ENCODE results near the gene TMEM273.

TMEM273 gene

DNA sequence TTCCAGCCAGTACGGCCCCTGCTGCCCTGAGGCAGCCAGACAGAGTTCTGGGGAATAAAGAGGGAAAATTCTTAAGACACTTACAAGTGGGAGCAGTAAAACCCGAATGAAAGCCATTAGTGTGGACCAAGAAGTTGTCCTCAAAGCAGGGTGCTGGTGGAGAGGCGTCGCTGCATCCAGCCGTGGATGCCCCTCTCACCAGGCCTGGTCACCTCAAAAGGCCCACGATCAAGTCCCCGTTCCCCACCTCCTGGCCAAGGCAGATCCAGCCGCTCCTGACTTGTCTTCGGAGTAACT, 73.5 kb downstream of the TMEM273 start:
- no peak for DNase-seq

DNA sequence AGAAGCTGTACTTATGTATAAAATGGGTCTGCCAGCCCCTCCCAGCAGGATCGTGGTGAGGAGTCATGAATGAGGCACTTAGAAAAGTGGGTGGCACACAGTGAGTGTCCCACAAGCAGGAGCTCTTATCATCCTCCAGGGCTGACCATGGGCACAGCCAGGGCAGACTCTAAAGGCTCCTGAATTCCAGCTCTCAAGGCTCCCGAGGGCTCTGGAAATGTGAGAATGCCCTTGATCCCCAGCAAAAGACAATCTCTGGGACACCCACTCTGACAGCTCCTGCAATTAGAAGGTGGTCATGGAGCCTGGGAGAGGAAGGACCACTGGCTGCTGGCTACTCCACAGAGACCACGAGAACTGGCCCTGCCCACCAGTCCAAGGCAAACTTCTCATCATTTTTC, 74.5 kb downstream of the TMEM273 start:
- DNase-seq, result no peak

DNA sequence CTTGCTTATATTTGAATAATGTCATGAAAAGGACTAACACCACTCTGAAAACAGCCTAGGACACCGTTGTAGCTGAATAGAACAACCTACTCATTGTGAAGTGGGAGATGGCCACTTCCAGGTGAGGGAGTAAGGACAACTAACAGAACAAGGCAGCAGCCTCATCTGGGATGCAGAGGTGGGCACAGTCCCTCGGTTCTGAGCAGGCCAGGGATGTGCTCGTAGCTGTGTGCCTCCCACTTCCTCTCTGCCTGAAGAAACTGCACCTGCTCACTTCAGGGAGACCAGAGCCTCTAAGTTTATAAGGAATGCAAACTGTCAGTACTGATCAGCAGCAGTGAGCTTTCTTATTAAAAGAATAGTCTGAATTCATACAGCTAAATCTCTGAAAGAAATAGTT, 75.3 kb downstream of the TMEM273 start:
- no peak for DNase-seq

DNA sequence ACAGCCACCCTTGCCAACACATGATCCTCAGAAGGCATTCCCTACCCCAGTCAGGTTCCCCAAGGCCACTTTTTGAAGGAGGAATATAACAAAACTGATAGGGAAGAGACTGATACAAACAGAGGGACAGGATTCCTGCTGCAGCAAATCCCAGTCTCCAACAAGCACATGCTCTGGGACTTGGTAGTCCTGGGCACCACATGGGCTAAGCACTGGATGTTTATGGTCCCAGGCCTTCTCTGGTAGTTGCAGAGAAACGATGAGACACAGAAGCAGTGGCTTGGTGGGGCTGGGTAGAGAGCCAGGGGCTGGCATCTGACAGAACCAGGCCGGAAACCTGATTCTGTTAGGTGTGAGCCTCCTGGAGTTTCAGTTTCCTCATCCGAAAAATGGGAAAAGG, 76.1 kb downstream of the TMEM273 start:
- no peak for DNase-seq

DNA sequence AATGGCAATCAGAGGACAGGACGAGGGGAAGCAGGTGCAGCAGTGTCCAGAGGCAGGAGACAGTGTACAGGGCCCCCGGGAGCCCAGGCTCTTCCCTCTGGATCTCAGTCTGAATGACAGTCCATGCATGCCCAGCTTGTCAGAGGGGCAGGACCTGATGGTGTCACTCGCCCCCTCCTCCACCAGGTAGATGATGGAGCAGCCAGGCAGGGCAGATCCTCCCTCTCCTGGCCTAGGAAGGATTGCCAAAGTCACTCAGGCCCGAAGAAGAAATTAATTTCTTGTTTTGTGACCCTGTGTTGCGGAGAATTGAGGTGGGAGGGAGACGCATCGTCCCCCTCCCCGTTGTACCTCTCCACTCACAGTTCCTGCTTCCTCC, 76.9 kb downstream of the TMEM273 start:
- no peak for DNase-seq

DNA sequence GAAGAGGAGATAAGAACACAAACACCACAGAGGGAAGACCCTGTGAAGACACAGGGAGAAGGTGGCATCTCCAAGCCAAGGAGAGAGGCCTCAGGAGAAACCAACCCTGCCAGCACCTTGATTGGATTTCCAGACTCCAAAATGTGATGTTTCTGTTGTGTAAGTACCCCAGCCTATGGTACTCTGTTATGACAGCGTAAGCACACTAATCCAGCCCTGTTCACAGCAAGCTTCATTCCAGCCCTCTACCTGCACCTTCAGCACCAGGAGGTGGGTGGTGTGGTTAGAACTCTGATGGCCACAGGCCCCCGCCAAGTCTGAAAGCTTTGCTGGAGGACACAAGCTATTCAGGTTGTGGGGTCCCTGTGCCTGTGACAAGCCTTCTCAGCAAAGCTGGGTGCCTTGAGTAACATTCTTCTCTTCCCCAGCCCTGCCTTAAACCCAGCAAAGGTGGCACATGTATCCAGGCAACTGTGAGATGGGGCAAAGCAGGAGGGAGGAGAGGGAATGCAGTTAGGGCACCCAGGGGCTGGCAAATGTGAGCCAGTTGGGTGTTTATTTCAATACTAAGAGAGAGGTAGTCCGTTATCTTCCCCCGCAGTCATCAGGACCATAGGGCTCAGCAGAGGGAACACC, 77.4 kb downstream of the TMEM273 start:
- DNase-seq, result no peak

DNA sequence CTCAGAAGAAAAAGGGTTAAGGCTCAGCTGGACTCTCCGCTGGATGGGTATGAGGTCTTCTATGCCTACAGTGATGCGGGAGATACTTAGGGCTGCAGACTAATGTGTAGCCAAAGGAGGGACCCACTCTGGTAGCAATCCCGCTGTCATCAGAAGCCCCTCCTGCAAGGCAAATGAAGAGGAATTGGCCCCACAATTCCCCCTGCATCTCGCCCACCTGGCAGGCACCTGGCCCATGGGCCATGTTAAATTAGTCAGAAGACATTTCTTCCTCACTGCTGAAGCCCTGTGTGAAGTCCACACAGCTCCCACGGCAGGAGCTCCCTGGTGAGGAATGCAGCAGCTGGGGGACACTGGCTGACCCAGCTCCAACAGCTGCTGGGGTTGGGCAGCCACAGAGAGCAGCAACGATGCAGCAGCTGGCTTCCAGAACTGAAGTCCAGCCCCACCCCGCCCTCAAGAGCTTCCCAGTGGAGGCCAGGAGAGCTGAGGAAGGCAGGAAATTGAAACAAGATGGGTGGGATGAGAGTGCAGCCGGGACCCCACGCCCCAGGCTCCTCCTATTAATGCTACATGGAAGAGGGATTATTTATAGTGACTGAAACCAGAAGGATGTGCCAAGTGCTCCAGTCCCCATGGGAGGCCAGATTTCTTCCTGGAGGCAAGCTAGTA, 78.4 kb downstream of the TMEM273 start:
- no peak for DNase-seq

DNA sequence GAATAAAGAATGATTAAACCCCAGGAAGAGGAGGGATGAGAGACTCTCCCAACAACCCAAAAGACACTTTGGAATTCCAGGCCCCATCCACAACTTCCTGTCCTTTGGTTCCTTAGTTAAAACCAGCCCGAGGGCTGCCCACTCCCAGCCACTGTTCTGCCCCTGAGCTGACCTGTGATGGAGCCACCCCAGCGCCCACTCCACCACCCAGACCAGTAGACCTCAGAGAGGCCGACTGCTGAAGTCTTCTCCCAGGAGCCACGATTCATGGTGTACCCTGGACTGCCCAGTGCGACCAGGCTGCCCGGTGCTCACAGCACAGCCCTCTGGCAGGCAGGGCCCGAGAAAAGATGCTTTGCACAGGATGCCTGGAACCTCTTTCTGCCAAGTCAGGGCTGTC, 79.5 kb downstream of the TMEM273 start:
- DNase-seq, result no peak

DNA sequence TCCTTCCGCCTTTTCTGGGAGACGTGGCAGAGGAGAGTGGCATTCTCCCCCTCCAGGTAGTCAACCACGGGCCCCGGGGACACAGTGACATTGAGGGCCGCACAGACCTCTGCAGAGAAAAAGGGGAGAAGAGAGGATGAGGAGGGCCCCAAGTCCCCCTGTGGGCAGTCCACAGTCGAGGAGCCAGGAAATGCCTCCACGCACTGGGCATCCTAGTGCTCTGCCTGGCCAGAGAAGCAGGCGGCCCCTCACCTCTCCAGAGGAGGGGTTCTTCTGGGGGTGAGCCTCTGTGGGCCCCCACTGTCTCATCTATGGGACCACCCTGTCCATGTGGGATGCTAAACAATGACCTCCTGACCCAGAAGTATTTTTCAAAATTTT, 80.3 kb downstream of the TMEM273 start:
- no peak for DNase-seq

DNA sequence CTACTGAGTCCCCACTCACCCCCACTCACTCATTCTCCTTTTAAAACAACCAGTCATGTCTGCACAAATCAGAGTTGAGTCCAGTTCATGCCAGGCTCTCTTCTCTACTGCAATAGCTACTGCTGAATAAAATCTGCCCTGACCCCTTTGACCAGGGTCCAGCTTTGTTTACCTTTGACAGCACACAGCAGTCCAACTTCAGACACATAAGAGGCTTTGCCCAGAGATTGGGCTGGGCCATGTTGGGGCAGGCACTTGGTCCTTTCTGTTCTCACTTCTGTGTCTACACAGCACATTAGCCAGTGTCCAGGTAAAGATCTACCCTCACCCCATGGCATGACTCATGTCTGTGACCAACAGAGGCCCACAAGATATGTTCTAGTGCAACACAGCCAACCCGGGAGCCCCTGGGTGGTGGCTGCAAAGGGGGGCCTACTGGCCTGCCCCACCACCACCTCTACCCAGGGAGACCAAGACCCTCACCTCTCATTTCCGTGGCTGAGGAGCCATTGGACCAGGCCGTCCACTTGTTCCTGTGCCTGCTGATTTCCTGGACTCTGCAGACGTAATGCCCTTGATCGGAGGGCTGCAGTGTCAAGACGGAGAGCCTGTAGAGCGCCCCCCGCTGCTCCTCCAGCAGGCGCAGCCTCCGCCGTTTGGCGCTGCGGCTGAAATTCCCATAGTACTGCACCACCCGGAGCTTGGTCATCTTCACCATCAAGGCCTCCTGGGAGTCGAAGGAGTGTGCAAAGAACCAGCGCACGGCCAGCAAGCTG, 80.9 kb downstream of the TMEM273 start:
- DNase-seq, result no peak

DNA sequence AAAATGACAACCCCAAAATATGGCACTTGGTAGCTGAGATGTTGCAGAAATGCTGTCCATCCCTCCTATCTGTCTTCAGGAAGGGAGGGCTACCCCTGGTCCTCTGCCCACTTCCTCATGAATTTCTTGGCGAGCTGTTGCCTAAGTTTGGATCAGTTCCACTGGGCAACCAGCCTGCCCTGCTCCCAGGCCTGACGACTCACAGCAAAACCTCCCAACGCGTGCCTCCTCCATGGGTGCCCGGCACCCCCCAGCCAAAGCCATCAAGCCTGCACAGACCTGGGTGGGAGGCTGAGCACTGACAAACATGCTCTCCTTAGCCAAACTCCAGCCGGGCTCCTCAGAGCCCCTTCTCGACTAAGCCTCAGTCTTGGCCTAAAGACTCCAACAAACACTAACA, 81.7 kb downstream of the TMEM273 start:
- no peak for DNase-seq

DNA sequence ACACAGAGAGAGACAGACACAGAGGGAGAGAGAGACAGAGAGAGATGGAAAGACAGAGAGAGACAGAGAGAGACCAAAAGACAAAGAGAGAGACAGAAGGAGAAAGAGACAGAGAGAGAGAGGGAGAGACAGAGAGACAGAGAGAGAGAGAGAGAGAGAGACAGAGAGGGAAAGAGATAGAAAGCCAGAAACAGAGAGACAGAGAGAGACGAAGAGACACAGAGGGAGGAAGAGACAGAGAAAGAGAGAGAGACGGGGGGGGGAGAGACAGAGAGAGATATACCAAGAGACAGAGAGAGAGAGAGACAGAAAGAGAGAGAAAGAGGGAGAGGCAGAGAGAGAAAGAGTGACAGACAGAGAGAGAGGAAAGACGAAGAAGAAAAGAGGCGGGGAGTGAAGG, 83.1 kb downstream of the TMEM273 start:
- DNase-seq, result no peak
